Loucy (cell line): ENCODE results near the gene CACNA1B.
"Not testable (repeated sequence)": the region's sequence is repeated elsewhere in the genome, so short reads cannot be mapped to it uniquely, and the experiment has no call there.

Experiments
- CTCF ChIP-seq: fragments of 200-600 bp; sonication (generic); conservative IDR thresholded peaks from 2 replicates; pipeline ENCODE4 v1.5.1; 2014; ENCODE audit warnings: mild to moderate bottlenecking, antibody characterized with exemption, low read length
- EZH2phosphoT487 ChIP-seq: fragments of 200-600 bp; IDR thresholded peaks from 2 replicates; pipeline ENCODE4 v1.6.1; 2018; ENCODE audit warnings: antibody characterized with exemption, mild to moderate bottlenecking, moderate library complexity, borderline replicate concordance

- not testable (repeated sequence) for TF ChIP-seq CTCF, EZH2phosphoT487
These were observed 250.4 kb downstream of the CACNA1B start for GRCh38 chr9:138128027-138128426.
